ENCODE measurements around the gene CPE. TPM values are rescaled to one million over a fixed set of nuclear protein-coding genes. Genes with fewer than 3 reads are reported as not detected.
"Not testable (repeated sequence)": the region's sequence is repeated elsewhere in the genome, so short reads cannot be mapped to it uniquely, and the experiment has no call there.

Gene CPE
- total RNA-seq, 2 donors from 2014 or later: 717 to 885 TPM

- intact Hi-C loops (cut with DNase I): no loop called here
- Histone ChIP-seq H3K27ac (no peak overlapping the region), H3K4me3 (no peak overlapping the region), H3K9me3 (no peaks in the 10 kb centered on the region), H3K27me3 (replicated peaks; ENCODE audit: insufficient read depth) (no peaks in the 10 kb centered on the region), H3K4me1 (replicated peaks) (no peaks in the 10 kb centered on the region), H3K36me3 (no peaks in the 10 kb centered on the region)
- DNase-seq (ENCODE audit: low spot score): no peak
- 48% methylated on average over 3 of the region's 3 CpGs for WGBS
- TF ChIP-seq, protein P1, sequence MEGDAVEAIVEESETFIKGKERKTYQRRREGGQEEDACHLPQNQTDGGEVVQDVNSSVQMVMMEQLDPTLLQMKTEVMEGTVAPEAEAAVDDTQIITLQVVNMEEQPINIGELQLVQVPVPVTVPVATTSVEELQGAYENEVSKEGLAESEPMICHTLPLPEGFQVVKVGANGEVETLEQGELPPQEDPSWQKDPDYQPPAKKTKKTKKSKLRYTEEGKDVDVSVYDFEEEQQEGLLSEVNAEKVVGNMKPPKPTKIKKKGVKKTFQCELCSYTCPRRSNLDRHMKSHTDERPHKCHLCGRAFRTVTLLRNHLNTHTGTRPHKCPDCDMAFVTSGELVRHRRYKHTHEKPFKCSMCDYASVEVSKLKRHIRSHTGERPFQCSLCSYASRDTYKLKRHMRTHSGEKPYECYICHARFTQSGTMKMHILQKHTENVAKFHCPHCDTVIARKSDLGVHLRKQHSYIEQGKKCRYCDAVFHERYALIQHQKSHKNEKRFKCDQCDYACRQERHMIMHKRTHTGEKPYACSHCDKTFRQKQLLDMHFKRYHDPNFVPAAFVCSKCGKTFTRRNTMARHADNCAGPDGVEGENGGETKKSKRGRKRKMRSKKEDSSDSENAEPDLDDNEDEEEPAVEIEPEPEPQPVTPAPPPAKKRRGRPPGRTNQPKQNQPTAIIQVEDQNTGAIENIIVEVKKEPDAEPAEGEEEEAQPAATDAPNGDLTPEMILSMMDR (IDR thresholded peaks at IDR 0.05): no peak
- TF ChIP-seq POLR2AphosphoS5 (IDR thresholded peaks at IDR 0.05) (no peak), POLR2A (IDR thresholded peaks at IDR 0.05) (no peak)
Observed at GRCh38 chr4:165481053-165481835, 102.4 kb downstream of the CPE start.

- no peak for TF ChIP-seq POLR2A (IDR thresholded peaks at IDR 0.05)
- TF ChIP-seq, protein P1 (IDR thresholded peaks at IDR 0.05): no peak
- no peak for TF ChIP-seq POLR2AphosphoS5 (IDR thresholded peaks at IDR 0.05)
- intact Hi-C loops (cut with DNase I): loop anchor here (5.0 kb wide), 1 partner anchor 603 kb away; no protein-coding TSS in a partner anchor
- Histone ChIP-seq H3K27ac (no peak overlapping the region), H3K4me1 (replicated peaks) (no peaks in the 10 kb centered on the region), H3K27me3 (replicated peaks; ENCODE audit: insufficient read depth) (no peaks in the 10 kb centered on the region), H3K36me3 (no peaks in the 10 kb centered on the region), H3K4me3 (no peak overlapping the region), H3K9me3 (no peaks in the 10 kb centered on the region)
- DNase-seq (ENCODE audit: low spot score): no peak
- WGBS: 92% methylated on average over 1 of the region's 1 CpG
Observed at GRCh38 chr4:165489786-165490185, 111.0 kb downstream of the CPE start.

GRCh38 chr4:165492583-165492982, 113.8 kb downstream of the CPE start:
- H3K27me3 ChIP-seq (replicated peaks; ENCODE audit: insufficient read depth); H3K27ac ChIP-seq; DNase-seq (ENCODE audit: low spot score); H3K4me1 ChIP-seq (replicated peaks); H3K9me3 ChIP-seq; H3K36me3 ChIP-seq; H3K4me3 ChIP-seq: not testable (repeated sequence)
- intact Hi-C loops (cut with DNase I): loop anchor here (5.0 kb wide), 1 partner anchor 600 kb away; no protein-coding TSS in a partner anchor
- 84% methylated on average over 6 of the region's 6 CpGs for WGBS

- intact Hi-C loops (cut with DNase I): loop anchor here (5.0 kb wide), 1 partner anchor 599 kb away; no protein-coding TSS in a partner anchor
- 18% methylated on average over 18 of the region's 18 CpGs for WGBS
Observed at GRCh38 chr4:165493359-165493758, 114.6 kb downstream of the CPE start.

More at GRCh38 chr4:165493359-165493758, 114.6 kb downstream of the CPE start:
- Histone ChIP-seq H3K4me3 (no peak overlapping the region), H3K9me3 (no peaks in the 10 kb centered on the region), H3K36me3 (no peaks in the 10 kb centered on the region), H3K27me3 (replicated peaks; ENCODE audit: insufficient read depth) (no peaks in the 10 kb centered on the region), H3K4me1 (replicated peaks) (no peaks in the 10 kb centered on the region), H3K27ac (no peak overlapping the region)
- DNase-seq (ENCODE audit: low spot score): peak; percentile 54
- TF ChIP-seq, protein P1 (IDR thresholded peaks at IDR 0.05): peak in 3 of 4 experiments; percentile 39 to 64 (median 55)
- no peak for TF ChIP-seq POLR2A (IDR thresholded peaks at IDR 0.05)

Data from prostate gland (tissue), 2 donors.